Measurements from ENCODE around the gene MUC5B. TPM values are rescaled to one million over a fixed set of nuclear protein-coding genes. Genes with fewer than 3 reads are reported as not detected.

The MUC5B gene
- total and polyA plus RNA-seq, 2 donors (not counting 1 experiment from before 2014, with no cell fraction given): not detected

DNA sequence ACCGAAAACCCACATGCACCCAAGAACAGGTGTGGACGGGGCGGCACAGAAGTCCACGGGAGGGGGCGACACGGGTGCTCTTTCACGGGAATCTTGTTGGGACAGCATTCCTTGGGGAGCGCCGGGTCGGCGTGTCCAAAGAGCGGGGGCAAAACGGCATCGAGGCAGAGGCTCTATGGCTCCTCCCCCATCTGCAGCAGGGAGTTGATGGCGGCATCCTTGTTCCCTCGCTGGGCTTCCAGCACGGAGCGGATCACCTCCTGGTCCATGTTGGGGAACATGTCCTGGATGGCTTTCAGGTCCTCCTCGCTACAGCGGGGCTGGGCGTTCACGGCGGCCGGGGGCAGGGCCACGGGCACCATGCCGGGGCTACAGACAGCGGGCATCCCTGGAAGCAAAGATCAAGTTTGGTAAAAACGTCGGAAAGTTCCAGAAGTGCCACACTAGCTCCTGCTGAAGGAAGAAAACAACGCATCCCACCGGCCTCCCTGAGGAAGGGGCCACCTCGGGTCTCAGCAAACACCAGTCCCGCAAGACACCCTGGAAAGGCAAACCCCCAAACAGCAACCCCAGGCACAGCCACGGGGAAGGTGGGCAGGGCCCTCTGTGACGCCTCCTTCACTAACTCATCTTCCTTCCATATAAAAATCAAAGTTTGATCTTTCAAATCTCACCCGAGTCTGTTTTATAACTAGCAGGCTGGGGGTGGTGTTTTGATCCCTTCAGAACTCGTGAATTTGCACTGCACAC, 54.2 kb downstream of the MUC5B start:
- H3K4me2 ChIP-seq (replicated peaks; ENCODE audit: low read depth, low read length, poor library complexity, severe bottlenecking): no peak overlapping the region
- no peaks in the 10 kb centered on the region for H3K27me3 Mint-ChIP-seq
- H3K27ac ChIP-seq (ENCODE audit: low read length in 2 of 2): no peak overlapping the region
- H3K9me3 ChIP-seq (ENCODE audit: control extremely low read depth in 1 of 3, control insufficient read depth in 2 of 3, insufficient read depth in 1 of 3, low read length in 2 of 3): no peaks in the 10 kb centered on the region
- 97% methylated on average over 34 of the region's 37 CpGs for WGBS (ENCODE audit: insufficient coverage)
- H3K27me3 ChIP-seq (replicated peaks in 1 of 4; ENCODE audit: control extremely low read depth in 1 of 4, control insufficient read depth in 3 of 4, insufficient read depth in 4 of 4, low read length in 3 of 4): no peaks in the 10 kb centered on the region
- H3K4me3 ChIP-seq (ENCODE audit: control extremely low read depth in 1 of 5, extremely low read depth in 1 of 5, insufficient read depth in 1 of 5, low read depth in 2 of 5, low read length in 4 of 5): no peak overlapping the region
- intact Hi-C loops (cut with micrococcal nuclease): no loop called here
- no peak overlapping the region for H3K27ac Mint-ChIP-seq
- TF ChIP-seq EZH2 (IDR thresholded peaks at IDR 0.05; ENCODE audit: borderline replicate concordance, insufficient read depth, low read depth, low read length, poor library complexity, severe bottlenecking): no peak
- TF ChIP-seq, protein P1, sequence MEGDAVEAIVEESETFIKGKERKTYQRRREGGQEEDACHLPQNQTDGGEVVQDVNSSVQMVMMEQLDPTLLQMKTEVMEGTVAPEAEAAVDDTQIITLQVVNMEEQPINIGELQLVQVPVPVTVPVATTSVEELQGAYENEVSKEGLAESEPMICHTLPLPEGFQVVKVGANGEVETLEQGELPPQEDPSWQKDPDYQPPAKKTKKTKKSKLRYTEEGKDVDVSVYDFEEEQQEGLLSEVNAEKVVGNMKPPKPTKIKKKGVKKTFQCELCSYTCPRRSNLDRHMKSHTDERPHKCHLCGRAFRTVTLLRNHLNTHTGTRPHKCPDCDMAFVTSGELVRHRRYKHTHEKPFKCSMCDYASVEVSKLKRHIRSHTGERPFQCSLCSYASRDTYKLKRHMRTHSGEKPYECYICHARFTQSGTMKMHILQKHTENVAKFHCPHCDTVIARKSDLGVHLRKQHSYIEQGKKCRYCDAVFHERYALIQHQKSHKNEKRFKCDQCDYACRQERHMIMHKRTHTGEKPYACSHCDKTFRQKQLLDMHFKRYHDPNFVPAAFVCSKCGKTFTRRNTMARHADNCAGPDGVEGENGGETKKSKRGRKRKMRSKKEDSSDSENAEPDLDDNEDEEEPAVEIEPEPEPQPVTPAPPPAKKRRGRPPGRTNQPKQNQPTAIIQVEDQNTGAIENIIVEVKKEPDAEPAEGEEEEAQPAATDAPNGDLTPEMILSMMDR (IDR thresholded peaks at IDR 0.05): no peak
- no peaks in the 10 kb centered on the region for H3K4me1 ChIP-seq (ENCODE audit: control insufficient read depth in 2 of 2, insufficient read depth in 2 of 2, low read length in 2 of 2)
- H3K79me2 ChIP-seq (ENCODE audit: control insufficient read depth, insufficient read depth, low read length): no peaks in the 10 kb centered on the region
- H3K4me3 Mint-ChIP-seq: no peak overlapping the region
- H3K4me1 Mint-ChIP-seq: no peaks in the 10 kb centered on the region
- no peak overlapping the region for H3K9ac ChIP-seq (ENCODE audit: low read length)
- H3K36me3 ChIP-seq (replicated peaks in 1 of 2; ENCODE audit: control extremely low read depth in 1 of 2, control insufficient read depth in 1 of 2, extremely low read depth in 1 of 2, insufficient read depth in 2 of 2, low read length in 1 of 2): peaks cover 0 to 38% of the 10 kb centered on the region in 2 experiments
- ChIA-PET POLR2A (no interaction called here), CTCF (no interaction called here)
- ATAC-seq (ENCODE audit: low read depth) (no peak), DNase-seq (no peak)
- H2AFZ ChIP-seq (ENCODE audit: insufficient read depth, low read depth, low read length, poor library complexity, severe bottlenecking): no peak overlapping the region
- no peaks in the 10 kb centered on the region for H3K9me3 Mint-ChIP-seq (ENCODE audit: insufficient read depth)
- H4K20me1 ChIP-seq (ENCODE audit: control insufficient read depth, insufficient read depth, low read length, poor library complexity, severe bottlenecking): peaks cover 17% of the 10 kb centered on the region

DNA sequence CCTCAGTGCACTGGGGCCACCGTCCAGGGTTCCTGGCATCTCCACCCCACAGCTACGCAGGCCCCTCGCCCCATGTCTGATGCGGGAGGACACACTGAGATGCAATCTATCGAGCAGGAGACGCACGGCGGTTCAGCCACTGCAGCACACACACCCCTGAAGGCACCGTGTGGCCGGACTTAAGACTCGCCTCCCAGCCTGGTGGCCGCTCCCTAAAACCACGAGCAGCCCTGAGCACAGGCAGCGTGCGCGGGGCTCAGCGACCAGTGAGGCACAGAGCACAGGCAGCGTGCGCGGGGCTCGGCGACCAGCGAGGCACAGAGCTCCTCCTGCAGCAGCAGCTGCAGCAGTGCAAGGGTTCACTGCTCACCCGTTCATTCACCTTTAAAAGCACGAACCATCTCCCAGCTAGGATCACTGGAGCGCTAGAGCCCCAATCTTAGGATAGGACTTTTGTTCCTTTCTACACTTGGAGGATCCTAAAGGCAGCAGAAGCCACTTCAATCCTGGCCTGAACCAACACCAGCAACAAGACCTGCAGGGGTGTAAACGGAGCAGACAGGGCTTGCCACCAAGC, 55.2 kb downstream of the MUC5B start:
- TF ChIP-seq, protein P1 (IDR thresholded peaks at IDR 0.05): no peak
- no peak for TF ChIP-seq EZH2 (IDR thresholded peaks at IDR 0.05; ENCODE audit: borderline replicate concordance, insufficient read depth, low read depth, low read length, poor library complexity, severe bottlenecking)
- Histone ChIP-seq H2AFZ (ENCODE audit: insufficient read depth, low read depth, low read length, poor library complexity, severe bottlenecking) (no peak overlapping the region), H3K27ac (ENCODE audit: low read length in 2 of 2) (no peak overlapping the region), H3K4me3 (ENCODE audit: control extremely low read depth in 1 of 5, extremely low read depth in 1 of 5, insufficient read depth in 1 of 5, low read depth in 2 of 5, low read length in 4 of 5) (no peak overlapping the region), H3K36me3 (replicated peaks in 1 of 2; ENCODE audit: control extremely low read depth in 1 of 2, control insufficient read depth in 1 of 2, extremely low read depth in 1 of 2, insufficient read depth in 2 of 2, low read length in 1 of 2) (peaks cover 0 to 39% of the 10 kb centered on the region in 2 experiments), H3K9ac (ENCODE audit: low read length) (no peak overlapping the region), H4K20me1 (ENCODE audit: control insufficient read depth, insufficient read depth, low read length, poor library complexity, severe bottlenecking) (peaks cover 17% of the 10 kb centered on the region), H3K79me2 (ENCODE audit: control insufficient read depth, insufficient read depth, low read length) (no peaks in the 10 kb centered on the region), H3K4me2 (replicated peaks; ENCODE audit: low read depth, low read length, poor library complexity, severe bottlenecking) (no peak overlapping the region), H3K4me1 (ENCODE audit: control insufficient read depth in 2 of 2, insufficient read depth in 2 of 2, low read length in 2 of 2) (no peaks in the 10 kb centered on the region), H3K27me3 (replicated peaks in 1 of 4; ENCODE audit: control extremely low read depth in 1 of 4, control insufficient read depth in 3 of 4, insufficient read depth in 4 of 4, low read length in 3 of 4) (no peaks in the 10 kb centered on the region), H3K9me3 (ENCODE audit: control extremely low read depth in 1 of 3, control insufficient read depth in 2 of 3, insufficient read depth in 1 of 3, low read length in 2 of 3) (no peaks in the 10 kb centered on the region)
- Mint-ChIP-seq H3K27ac (no peak overlapping the region), H3K4me1 (no peaks in the 10 kb centered on the region), H3K27me3 (no peaks in the 10 kb centered on the region), H3K9me3 (ENCODE audit: insufficient read depth) (no peaks in the 10 kb centered on the region), H3K4me3 (no peak overlapping the region)
- WGBS (ENCODE audit: insufficient coverage): 94% methylated on average over 27 of the region's 27 CpGs
- DNase-seq (no peak), ATAC-seq (ENCODE audit: low read depth) (no peak)
- CTCF ChIA-PET: no interaction called here
- POLR2A ChIA-PET: no interaction called here
- intact Hi-C loops (cut with micrococcal nuclease): no loop called here

Measured in B cell (primary cell).